C4-2B (cell line): ENCODE data around the gene DNAJC15.

Experiments used
- ZFX ChIP-seq: fragments of 450-650 bp; IDR thresholded peaks from 2 replicates; pipeline ENCODE4 v1.6.1; 2017
- TF ChIP-seq, protein P1 (sequence below): fragments of 450-650 bp; conservative IDR thresholded peaks from 2 replicates; pipeline ENCODE4 v1.5.1; 2017; ENCODE audit warnings: mild to moderate bottlenecking

DNA sequence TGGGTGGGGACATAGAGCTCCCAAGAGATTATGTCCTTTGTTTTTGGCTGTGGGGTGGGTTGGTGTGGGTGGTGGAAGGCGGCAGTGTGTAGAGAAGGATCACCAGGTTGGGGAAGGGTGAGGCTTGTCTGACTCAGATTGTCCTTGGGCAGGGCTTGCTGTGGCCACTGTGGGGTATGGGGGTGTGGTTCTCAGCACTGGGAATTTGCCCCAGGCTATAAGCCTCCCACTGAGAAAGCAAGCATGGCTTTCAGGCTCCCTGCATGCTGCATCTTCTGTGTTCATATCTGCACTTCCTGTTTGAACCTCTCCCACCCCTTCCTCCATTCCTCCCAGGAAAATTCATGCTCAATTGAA lies 34.9 kb downstream of the DNAJC15 start:
- TF ChIP-seq, protein P1, sequence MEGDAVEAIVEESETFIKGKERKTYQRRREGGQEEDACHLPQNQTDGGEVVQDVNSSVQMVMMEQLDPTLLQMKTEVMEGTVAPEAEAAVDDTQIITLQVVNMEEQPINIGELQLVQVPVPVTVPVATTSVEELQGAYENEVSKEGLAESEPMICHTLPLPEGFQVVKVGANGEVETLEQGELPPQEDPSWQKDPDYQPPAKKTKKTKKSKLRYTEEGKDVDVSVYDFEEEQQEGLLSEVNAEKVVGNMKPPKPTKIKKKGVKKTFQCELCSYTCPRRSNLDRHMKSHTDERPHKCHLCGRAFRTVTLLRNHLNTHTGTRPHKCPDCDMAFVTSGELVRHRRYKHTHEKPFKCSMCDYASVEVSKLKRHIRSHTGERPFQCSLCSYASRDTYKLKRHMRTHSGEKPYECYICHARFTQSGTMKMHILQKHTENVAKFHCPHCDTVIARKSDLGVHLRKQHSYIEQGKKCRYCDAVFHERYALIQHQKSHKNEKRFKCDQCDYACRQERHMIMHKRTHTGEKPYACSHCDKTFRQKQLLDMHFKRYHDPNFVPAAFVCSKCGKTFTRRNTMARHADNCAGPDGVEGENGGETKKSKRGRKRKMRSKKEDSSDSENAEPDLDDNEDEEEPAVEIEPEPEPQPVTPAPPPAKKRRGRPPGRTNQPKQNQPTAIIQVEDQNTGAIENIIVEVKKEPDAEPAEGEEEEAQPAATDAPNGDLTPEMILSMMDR: no peak
- TF ChIP-seq ZFX: no peak
